GM19239 (cell line): ENCODE measurements around the gene WLS.

ENCODE experiments used
- DNase-seq: peaks from one replicate; pipeline ENCODE4 v3.0.0; 2011; ENCODE audit warnings: low spot score; ENCODE audit not compliant: insufficient read length
- FAIRE-seq: peaks from 2 replicates; lab custom pipeline; 2011; peaks lifted over from hg19 to GRCh38; lab: Jason Lieb, UNC

Gene WLS

DNA sequence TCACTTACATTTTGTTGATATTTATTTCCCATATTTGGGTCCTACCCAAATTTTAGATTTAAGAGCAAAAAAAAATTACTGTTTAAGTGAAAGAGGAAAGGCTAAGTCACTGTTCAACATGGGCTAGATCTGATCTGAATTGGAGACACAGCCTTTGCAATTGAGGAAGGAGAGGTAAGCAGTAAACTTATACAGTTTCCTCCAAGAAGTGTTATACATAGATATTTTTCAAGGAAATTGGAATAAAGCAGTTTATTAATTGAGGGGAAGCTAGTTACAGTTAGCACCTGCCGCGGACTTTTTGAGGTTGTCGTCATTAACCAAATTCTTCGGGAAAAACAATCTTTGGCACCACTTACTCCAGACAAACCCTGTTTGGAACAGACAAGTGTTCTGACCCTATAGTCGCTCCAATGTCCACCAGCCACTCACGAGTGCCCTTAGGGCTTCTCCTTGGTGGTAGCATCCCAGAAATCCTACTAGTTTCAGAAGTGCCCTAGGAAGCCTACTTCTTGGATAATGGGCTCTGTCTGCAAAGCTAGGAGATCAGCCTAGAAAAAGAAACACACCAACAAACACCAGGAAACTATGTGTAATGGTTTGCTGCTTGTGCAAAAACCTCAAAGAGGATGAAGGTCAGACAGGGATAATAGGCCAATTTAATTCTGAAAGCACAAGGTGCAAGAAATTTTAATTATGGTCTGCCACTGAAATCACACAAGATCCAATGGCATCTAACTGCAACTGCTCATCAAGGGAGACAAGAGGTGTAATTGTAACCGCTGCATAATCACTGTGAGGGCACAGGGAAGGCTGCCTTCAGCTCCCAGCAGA, 2.5 kb downstream of the WLS start:
- DNase-seq (no peak), FAIRE-seq (no peak)

DNA sequence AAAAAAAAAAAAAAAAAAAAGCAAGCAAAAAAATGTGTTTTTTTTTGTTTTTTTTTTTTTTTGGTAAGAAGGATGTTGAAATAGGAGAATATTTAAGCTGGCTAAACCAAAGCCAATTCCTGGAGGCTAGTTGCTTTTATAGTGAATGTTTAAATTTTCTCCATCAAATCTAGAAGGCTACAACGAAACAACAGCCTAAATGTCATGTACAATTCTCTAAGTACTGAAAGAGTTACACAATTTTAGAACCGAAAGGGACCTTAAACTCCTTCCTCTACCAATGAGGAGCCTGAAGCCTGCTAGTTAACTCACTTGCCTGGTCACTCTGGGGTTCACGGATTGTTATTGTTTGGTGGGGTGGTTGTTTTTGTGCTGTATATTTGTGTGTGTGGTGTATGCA, 3.5 kb downstream of the WLS start:
- DNase-seq (no peak), FAIRE-seq (no peak)

DNA sequence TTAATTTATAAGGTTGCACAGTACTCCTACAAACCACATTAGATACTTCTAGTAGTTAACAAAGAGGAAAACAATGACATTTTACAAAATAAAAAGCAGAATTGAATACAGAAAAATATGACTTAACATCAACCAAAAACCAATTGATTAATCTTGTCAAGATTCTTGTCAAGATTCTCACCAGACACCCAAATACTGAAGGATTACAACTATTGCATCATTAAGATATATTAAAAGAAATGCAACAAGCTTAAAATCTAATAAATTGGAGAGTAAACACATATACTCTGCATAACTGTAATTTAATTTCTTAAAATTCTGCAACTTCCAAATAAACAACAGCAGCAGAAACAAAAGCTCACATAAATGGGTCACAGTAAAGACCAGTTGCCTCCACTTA, 4.7 kb downstream of the WLS start:
- FAIRE-seq (no peak), DNase-seq (no peak)

DNA sequence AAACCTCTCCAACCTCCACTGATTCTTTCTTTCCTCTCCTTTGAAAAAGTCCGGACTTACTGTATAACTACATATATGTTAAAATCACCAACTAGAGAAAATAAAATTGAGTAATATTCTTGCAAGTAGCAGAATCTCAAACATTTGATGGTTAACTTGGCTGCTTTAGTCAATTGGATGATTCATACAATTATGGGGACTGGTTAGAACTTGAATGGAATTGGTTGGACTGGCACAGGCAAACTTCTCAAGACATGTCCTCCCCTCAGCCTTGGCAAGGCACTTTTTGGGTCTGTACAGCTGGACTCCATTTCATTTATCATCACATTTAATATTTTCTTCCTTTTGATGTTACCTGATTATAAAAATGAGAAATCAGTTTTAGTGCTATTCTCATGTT, 6.5 kb downstream of the WLS start:
- FAIRE-seq (no peak), DNase-seq (no peak)

DNA sequence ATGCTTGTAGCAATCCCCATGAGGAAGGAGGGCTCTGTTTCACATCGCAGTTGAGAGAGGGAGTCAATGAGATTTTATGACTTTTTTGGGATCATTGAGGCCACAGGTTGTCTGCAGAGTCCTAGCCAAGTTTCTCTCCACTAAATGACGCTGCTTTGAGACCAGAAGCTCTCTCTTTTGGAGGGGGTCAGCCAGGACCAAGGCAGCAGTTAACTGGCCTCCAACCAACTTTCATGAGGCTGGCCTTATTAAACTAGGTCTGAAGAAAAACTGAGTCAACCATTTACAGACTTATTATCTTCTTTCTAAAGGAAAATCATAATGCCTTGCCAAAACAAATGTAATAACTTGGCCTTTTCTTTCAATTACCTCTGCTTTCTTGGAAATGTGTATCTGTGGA, 8.6 kb downstream of the WLS start:
- FAIRE-seq (no peak), DNase-seq (no peak)

DNA sequence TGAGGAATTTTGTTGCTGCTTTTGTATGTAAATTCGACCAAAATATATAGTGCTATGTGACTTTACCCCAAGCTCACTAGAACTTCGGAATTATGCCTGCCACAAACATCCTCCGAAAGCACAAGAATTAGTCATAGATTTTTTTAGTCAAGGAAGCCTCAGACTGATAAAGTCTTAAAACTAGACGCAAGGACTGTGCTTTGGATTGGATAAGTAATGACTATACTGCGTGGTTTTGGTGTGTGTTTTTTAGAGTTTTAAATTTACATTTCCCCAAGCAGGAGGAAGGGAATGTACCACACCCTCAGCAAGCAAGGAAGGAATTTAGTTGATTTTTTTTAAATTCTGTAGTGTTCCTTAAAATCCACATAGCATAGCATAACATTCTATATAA, 10.3 kb downstream of the WLS start:
- DNase-seq (no peak), FAIRE-seq (no peak)

DNA sequence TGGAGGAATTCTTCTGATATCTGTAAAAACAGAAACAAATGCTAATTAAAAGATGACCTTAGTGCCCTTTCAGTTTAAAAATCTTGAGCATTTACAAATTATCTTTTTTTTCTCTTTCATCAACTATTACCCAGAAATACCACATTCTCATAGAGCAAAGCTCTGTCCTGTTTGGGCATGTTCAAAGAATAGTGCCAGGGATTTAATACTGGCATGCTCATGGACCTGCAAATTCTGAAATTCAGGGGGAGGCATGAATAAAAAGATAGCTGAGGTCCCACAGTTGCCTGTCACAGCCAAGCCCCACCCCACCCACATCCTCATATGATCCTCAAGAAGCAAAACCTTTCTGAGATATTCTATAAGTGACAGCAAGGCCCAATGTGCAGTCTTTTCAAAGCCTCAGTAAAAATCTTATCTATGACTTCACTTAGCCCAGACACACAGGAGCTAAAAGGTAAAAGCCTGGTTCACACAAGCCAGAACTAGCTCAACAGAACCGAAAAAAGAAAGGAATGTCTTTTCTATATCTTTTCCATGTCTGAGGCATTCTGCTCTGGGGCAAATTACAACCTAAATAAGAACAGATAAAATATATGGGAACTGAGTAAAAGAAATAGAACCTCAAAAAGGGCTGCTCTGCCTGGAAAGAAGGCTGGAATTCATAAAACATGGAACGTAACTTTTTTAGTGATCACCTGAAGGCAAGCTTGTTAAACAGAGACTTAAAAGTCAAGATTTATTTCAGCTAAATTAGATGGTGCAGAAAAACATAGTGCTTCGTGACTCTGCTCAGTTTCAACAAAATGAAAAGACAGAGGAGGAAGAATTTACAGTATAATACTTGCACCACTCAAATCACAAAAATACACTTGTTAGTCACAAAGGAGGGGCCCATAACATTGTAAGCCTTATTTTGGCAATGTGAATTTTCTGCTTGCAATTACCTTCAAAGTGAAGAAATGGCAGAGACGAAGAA, 11.0 kb downstream of the WLS start:
- DNase-seq, result no peak
- FAIRE-seq, result no peak

DNA sequence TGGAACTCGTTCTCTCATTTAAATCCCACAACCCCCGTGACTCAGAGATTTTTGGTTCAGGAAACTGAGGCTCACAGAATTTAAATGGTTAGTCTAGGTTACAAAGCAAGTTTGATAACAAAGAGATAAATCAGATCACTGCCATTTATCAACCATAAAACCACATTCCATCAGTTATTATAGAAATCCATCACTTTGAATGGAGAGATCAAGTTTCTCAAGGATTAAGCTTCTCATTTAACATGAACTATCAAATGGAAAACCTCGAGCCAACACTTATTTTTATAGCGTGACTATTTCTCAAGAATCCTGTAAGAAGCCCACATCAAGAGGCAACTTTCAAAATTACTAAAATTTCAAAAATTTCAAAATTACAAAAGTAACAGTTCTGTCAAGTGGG, 11.9 kb downstream of the WLS start:
- FAIRE-seq (no peak), DNase-seq (no peak)

DNA sequence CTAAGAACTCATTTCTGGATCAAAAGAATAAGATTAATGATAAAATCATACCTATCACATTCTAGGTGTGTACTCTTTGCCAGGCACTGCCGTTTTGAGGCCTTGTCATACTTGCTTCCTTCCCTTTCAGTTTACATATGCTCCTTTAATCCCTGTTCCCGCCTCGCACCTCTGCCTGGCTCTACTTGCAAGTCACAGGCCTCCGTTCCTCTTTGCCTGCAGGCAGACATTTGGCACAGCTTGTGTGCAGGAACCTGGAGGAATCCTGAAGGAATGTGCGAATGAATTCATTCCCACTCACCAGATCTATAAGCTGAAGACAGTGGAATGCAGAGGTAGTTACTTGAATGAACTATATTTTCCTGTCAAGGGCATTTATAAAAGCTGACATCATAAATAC, 13.8 kb downstream of the WLS start:
- DNase-seq (no peak), FAIRE-seq (no peak)

DNA sequence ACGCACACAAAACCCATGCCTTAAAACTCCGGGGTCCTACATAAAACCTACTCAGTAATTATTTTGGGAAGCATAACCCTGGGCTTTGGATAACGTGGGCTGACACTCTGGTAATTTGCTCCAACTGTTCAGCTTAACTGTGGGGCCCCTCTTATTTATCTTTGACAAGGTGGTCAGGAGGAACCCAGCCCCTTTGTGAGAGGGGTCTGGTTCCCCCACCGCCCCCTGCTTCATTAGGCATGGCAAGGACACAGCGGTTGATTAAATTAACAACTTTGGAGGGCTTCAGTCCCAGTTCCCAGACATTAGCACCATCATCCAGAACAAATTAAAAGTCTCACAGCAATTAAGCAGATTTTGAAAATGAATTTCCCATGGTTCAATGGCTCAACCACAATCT, 14.7 kb downstream of the WLS start:
- FAIRE-seq (no peak), DNase-seq (no peak)

DNA sequence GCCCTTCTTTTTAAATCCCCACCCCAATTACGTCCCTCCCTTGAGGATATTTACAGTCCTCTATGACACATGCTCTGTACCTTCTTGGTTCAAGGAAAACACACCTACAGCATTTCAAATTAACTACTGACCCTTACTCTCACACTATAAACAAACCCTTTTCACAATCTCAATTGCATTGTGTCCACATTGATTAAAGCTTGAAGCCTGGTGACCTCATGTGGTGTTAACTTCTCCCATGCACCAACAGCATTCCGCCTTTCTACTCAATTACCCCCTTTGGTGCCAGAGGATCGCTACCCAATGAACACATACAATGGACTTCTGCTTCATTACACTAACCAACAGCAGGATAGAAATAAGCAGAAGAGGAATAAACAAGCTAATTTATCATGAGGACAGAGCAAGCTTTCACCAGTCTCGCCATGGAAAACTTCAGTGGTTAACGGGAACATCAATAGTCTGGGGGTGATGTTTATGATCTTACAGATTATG, 15.2 kb downstream of the WLS start:
- no peak for DNase-seq

DNA sequence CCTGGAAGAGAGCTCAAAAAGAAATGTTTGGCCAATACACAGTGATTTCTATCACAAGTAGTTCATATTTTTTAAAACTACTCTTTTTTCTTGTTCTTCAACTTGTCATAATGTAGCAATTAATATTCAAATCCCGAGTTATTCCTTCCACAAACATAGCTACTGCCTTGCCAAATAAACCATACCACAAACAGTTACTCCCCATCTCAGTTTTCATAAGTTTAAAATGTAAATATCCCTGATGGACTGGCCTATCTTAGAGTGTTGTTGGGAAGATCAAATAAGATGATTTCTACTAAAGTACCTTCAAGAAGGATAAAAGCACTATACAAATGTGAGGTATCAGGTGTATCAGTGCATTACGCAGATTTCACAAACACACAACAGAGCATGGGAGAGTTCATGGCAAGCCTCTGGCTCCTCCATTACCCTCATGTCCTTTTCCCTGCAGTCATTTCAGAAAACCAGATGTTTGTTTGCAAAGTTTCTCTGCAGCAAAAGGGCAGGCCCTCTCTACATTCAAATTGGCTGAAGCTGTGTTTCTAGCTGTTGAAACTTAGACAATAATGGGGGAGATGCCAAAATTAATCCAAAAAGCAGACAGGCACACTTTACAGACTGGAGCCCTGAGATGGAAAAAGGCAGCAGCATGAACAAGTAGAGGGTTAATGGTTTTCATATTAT, 16.1 kb downstream of the WLS start:
- DNase-seq (no peak), FAIRE-seq (no peak)

More for the DNA sequence above, 15.2 kb downstream of the WLS start:
- FAIRE-seq, result no peak

DNA sequence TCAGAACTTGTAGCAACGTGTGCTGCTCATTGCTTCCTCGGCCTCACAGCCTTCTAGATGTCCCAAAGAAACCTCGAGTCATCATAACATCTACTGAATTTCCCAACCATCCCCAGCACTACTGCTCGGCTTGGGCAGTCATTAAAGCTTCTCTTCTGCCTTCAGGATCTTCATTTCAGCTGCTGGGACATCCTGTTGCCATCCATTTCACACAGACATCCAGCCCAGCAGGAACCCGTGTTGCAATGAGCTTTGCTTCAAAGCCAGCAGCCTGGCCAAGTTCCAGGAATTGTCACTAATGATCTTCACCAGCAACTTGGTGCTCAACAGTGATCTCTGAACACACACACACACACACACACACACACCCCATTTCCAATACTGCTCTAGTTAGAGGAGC, 18.5 kb downstream of the WLS start:
- DNase-seq, result no peak

DNA sequence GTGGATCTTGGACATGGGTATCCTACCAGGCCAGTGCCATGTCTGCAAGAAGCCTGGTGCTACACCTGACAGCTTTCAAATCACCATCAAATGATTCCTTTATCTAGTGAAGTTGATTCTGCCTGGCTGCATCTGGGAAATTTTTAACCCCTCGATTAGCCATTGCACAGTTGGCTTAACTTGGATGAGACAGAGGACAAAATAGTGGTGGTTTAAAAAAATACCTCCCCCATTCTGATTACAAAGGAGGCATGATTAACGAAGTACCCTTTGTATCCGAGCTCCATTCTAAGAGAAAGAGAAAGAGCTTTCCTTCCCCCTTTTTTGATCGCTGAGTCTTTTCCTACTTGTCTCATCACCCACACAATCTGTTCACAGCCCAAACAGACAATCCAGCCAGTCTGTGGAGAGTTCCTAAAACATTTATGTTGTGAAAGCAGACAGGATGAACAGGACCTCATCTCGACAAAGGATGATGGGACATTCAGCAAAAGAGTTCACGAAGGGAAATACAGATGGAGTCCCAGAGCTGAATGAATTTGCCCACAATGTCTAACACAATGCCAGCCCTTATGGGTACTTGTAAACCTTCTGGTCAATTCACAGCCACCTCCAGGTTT, 20.5 kb downstream of the WLS start:
- FAIRE-seq (no peak), DNase-seq (no peak)

More for the DNA sequence above, 18.5 kb downstream of the WLS start:
- no peak for FAIRE-seq

DNA sequence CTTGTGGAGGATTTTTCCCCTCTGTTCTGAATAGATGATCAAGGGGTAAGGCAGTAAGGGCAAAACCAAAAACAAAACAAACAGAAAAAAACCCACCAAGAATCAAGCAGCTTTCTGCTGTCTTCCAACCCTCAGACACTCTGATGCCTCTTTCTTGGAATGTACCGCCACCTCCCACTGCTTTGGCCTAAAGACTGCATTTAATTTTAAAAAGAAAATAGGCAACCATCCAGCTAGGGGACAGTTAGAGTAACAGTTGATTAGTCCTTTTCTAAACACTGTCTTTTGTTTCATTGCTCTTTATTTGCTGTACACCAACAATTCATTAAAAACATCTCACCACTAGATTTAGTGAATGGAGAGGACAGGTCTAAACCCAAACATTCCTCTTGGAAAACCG, 21.5 kb downstream of the WLS start:
- FAIRE-seq, result no peak
- DNase-seq, result no peak

DNA sequence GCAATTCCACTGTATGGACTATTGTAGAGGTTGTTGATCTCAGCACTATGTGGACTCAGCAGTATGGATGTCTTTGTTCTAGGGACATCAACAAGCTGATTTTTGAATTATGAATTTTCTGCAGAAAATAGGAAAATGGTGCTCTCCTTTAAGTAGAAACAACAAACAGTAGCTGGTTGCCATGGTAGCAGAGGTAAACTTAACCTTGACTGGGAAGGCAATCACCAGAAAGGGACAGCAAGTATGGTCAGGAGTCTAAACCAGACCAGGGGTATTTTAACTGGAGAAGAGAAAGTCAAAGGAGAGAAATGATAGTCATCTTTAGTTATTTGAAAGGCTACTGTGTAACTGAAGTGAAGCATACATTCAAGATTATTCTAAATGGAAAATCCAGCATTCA, 22.3 kb downstream of the WLS start:
- DNase-seq, result no peak

DNA sequence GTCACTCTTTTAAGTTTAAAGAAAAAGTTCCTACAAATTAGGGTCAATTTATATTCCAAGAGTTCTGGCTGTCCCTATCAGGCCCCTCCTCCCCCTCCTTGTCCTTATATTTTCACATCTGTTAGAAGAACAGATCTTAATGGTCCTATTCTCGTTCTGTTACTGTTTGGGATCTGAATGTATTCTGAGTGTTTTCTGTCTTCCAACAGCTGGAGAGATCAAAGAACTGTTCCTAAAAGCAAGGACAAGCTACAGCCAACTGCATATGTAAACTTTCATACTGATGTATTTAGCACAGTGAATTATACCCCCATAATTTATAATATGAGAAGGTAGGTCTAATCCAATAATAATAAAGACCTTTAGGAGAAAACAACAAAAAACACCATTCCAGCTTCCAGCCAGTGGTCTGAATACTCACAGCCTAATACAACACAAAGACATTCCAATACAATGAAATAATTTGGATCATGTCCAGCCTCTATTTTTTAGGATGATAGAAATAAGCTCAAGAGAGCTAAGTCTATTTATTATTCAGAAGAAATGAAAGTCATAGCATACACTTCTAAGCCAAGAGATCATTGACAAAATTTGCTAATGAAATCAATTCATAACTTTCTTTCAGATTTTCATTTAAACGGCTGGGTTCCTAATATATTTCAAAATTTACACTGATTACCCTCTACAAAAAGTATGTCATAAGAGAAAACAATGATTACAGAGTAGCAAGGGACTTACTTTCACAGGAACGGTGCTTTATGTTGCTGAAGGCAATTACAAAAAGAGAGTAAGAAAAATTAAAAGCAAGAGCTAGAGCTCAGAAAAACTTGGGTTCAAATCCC, 25.3 kb downstream of the WLS start:
- DNase-seq (no peak), FAIRE-seq (no peak)

More for the DNA sequence above, 22.3 kb downstream of the WLS start:
- FAIRE-seq, result no peak

DNA sequence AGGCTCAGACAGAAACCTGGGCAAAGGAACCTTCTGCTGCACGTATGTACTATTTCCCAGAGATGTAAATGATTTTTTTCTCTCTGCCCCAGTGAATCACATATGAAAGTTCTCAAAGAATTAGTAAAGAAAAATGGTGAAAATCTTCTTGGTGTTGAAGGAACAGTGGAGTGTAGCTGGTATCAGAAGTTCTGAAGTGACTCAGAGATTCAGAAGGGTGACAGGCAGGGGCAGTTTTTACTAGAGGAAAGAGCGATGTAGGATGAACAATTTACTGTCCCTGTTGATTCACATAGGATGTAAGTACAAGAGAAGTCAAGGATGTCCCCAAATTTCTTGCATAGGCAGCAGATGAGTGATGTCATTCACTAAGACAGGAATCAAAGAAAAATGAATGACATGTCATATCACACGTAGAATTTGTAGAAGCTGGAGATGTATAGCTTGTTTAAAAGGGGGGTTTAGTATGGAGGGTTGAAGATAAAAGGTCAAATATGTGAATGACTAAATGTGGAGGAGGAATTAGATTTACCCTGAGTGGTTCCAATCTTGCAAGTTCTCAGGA, 26.4 kb downstream of the WLS start:
- DNase-seq, result no peak
- no peak for FAIRE-seq
